IPS-15b (cell line): ENCODE measurements around the gene SCN4B.

Source experiments
- H3K27me3 ChIP-seq: one replicate; pipeline ENCODE4 v1.6.1; 2013; ENCODE audit warnings: low read length; ENCODE audit not compliant: control insufficient read depth, insufficient read depth
- H3K36me3 ChIP-seq: one replicate; pipeline ENCODE4 v1.6.1; 2013; ENCODE audit warnings: low read length; ENCODE audit not compliant: control insufficient read depth, insufficient read depth
- H3K4me1 ChIP-seq: one replicate; pipeline ENCODE4 v1.6.1; 2013; ENCODE audit warnings: mild to moderate bottlenecking, low read length; ENCODE audit not compliant: control insufficient read depth, insufficient read depth
- H3K4me3 ChIP-seq: one replicate; pipeline ENCODE4 v1.5.1; 2013; ENCODE audit warnings: low read depth, low read length
- H3K9ac ChIP-seq: one replicate; pipeline ENCODE4 v1.6.1; 2013; ENCODE audit warnings: low read depth, mild to moderate bottlenecking, low read length
- H3K9me3 ChIP-seq: one replicate; pipeline ENCODE4 v1.6.1; 2013; ENCODE audit warnings: mild to moderate bottlenecking, low read length; ENCODE audit not compliant: control insufficient read depth, insufficient read depth

SCN4B gene

GRCh38 chr11:118086913-118087768, 65.5 kb downstream of the SCN4B start, which contains the start of gene SMIM35:
Gene SMIM35, minus strand, starts transcription at chr11:118086963. Its CDS starts 206 bp downstream, at chr11:118086757.
- Histone ChIP-seq H3K9ac (no peak within 1 kb of the TSS), H3K36me3 (no peaks in the 10 kb centered on the region), H3K27me3 (peaks cover 2% of the 10 kb centered on the region), H3K9me3 (no peaks in the 10 kb centered on the region), H3K4me3 (no peak within 1 kb of the TSS), H3K4me1 (peaks cover 9% of the 10 kb centered on the region)

- H3K9ac ChIP-seq, result no peak overlapping the region
- H3K4me1 ChIP-seq, result peaks cover 9% of the 10 kb centered on the region
- no peak overlapping the region for H3K4me3 ChIP-seq
- no peaks in the 10 kb centered on the region for H3K36me3 ChIP-seq
- no peaks in the 10 kb centered on the region for H3K27me3 ChIP-seq
- H3K9me3 ChIP-seq, result no peaks in the 10 kb centered on the region
Measured at GRCh38 chr11:118084656-118085055, 68.0 kb downstream of the SCN4B start.

- no peaks in the 10 kb centered on the region for H3K27me3 ChIP-seq
- H3K36me3 ChIP-seq, result no peaks in the 10 kb centered on the region
- H3K4me3 ChIP-seq, result no peak overlapping the region
- H3K4me1 ChIP-seq, result peaks cover 9% of the 10 kb centered on the region
- H3K9me3 ChIP-seq, result no peaks in the 10 kb centered on the region
- H3K9ac ChIP-seq, result no peak overlapping the region
Measured at GRCh38 chr11:118084247-118084646, 68.4 kb downstream of the SCN4B start.
